ENCODE results near the gene YEATS2. TPM values are rescaled to one million over a fixed set of nuclear protein-coding genes. Genes with fewer than 3 reads are reported as not detected.

YEATS2 gene
- total and polyA plus RNA-seq, 2 donors (not counting 1 experiment from before 2014, with no cell fraction given): 25.0 to 28.7 TPM

DNA sequence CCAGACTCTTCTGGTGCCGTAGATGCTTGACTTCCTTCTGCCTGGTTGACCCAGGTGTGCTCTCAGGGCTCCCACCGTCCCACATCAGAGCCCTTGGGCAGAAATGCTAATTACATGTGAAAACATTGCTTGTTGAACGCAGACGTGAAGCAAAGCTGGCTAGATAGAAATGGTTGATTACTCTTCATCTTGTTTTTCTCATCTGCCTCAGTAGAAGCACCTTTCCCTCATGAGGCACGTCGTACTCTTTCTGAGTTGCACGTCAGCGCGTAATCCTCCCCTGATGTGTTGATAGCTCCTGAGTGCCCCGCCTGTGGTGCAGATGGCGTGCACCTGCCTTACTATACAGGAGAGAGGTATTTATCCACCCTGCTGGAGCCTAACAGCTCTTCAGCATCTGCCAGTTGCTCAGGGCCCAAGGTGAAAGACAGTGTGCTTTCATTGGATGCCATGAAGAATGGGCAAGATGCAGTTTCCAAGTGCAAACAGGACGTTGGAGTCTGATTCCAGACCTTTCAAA, 109.7 kb downstream of the YEATS2 start:
- Histone ChIP-seq H3K9ac (ENCODE audit: insufficient read depth, low read length) (no peak overlapping the region), H3K9me3 (ENCODE audit: control insufficient read depth, insufficient read depth, low read depth, low read length) (no peaks in the 10 kb centered on the region), H4K20me1 (ENCODE audit: control insufficient read depth, extremely low read depth, insufficient read depth, low read length) (no peaks in the 10 kb centered on the region), H3K79me2 (ENCODE audit: control insufficient read depth, insufficient read depth, low read length) (no peaks in the 10 kb centered on the region), H3K36me3 (ENCODE audit: control insufficient read depth, insufficient read depth, low read length) (peaks cover 17% of the 10 kb centered on the region), H3K27me3 (ENCODE audit: control insufficient read depth, insufficient read depth, low read length) (no peaks in the 10 kb centered on the region), H2AFZ (ENCODE audit: low read length) (no peak overlapping the region), H3K27ac (ENCODE audit: insufficient read depth, low read length) (no peak overlapping the region), H3K4me1 (ENCODE audit: control insufficient read depth, extremely low read depth, insufficient read depth, low read length) (no peaks in the 10 kb centered on the region), H3K4me2 (ENCODE audit: extremely low read depth, insufficient read depth, low read length) (no peak overlapping the region), H3K4me3 (replicated peaks in 1 of 4; ENCODE audit: control extremely low read depth in 1 of 4, insufficient read depth in 1 of 4, low read depth in 3 of 4, low read length in 4 of 4) (no peak overlapping the region)
- no peak for DNase-seq (ENCODE audit: low read depth in 2 of 2)
- TF ChIP-seq, protein P1, sequence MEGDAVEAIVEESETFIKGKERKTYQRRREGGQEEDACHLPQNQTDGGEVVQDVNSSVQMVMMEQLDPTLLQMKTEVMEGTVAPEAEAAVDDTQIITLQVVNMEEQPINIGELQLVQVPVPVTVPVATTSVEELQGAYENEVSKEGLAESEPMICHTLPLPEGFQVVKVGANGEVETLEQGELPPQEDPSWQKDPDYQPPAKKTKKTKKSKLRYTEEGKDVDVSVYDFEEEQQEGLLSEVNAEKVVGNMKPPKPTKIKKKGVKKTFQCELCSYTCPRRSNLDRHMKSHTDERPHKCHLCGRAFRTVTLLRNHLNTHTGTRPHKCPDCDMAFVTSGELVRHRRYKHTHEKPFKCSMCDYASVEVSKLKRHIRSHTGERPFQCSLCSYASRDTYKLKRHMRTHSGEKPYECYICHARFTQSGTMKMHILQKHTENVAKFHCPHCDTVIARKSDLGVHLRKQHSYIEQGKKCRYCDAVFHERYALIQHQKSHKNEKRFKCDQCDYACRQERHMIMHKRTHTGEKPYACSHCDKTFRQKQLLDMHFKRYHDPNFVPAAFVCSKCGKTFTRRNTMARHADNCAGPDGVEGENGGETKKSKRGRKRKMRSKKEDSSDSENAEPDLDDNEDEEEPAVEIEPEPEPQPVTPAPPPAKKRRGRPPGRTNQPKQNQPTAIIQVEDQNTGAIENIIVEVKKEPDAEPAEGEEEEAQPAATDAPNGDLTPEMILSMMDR (conservative IDR thresholded peaks at IDR 0.05 in 1 of 2, IDR thresholded peaks at IDR 0.05 in 1 of 2; ENCODE audit: low read depth in 1 of 2, low read length in 2 of 2): no peak
- TF ChIP-seq EZH2 (IDR thresholded peaks at IDR 0.05; ENCODE audit: low read length, missing control alignments): no peak

DNA sequence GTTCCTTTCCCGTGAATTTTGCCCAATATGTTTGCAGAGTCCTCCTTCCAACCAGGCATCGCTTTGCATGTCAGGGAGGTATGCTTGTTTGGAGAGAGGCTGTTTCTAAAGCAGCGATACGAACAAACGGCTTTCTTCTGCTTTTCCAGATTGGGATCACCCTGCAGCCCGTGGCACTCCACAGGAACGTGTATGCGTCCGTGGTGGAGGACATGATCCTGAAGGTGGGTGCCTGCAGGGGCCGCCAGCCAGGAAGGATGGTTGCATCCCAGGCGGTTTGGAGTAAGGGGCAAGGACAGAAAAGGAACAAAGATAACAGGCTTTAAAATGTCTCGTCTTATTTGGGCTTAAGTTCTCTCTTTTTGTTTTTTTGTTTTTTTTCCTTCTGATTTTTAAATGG, 110.3 kb downstream of the YEATS2 start:
- Histone ChIP-seq H3K9me3 (ENCODE audit: control insufficient read depth, insufficient read depth, low read depth, low read length) (no peaks in the 10 kb centered on the region), H3K36me3 (ENCODE audit: control insufficient read depth, insufficient read depth, low read length) (peaks cover 17% of the 10 kb centered on the region), H3K79me2 (ENCODE audit: control insufficient read depth, insufficient read depth, low read length) (no peaks in the 10 kb centered on the region)

GRCh38 chr3:183808355-183808754, 110.8 kb downstream of the YEATS2 start:
- Histone ChIP-seq H3K36me3 (ENCODE audit: control insufficient read depth, insufficient read depth, low read length) (peaks cover 17% of the 10 kb centered on the region), H3K27ac (ENCODE audit: insufficient read depth, low read length) (no peak overlapping the region)
- no peak for DNase-seq (ENCODE audit: low read depth in 2 of 2)

More for the DNA sequence above, 110.3 kb downstream of the YEATS2 start:
- Histone ChIP-seq H3K27ac (ENCODE audit: insufficient read depth, low read length) (no peak overlapping the region), H3K9ac (ENCODE audit: insufficient read depth, low read length) (no peak overlapping the region), H2AFZ (ENCODE audit: low read length) (no peak overlapping the region), H3K4me2 (ENCODE audit: extremely low read depth, insufficient read depth, low read length) (no peak overlapping the region), H3K27me3 (ENCODE audit: control insufficient read depth, insufficient read depth, low read length) (no peaks in the 10 kb centered on the region), H4K20me1 (ENCODE audit: control insufficient read depth, extremely low read depth, insufficient read depth, low read length) (no peaks in the 10 kb centered on the region), H3K4me1 (ENCODE audit: control insufficient read depth, extremely low read depth, insufficient read depth, low read length) (no peaks in the 10 kb centered on the region), H3K4me3 (replicated peaks in 1 of 4; ENCODE audit: control extremely low read depth in 1 of 4, insufficient read depth in 1 of 4, low read depth in 3 of 4, low read length in 4 of 4) (no peak overlapping the region)
- TF ChIP-seq, protein P1 (conservative IDR thresholded peaks at IDR 0.05 in 1 of 2, IDR thresholded peaks at IDR 0.05 in 1 of 2; ENCODE audit: low read depth in 1 of 2, low read length in 2 of 2): no peak
- TF ChIP-seq EZH2 (IDR thresholded peaks at IDR 0.05; ENCODE audit: low read length, missing control alignments): no peak
- no peak for DNase-seq (ENCODE audit: low read depth in 2 of 2)

More at GRCh38 chr3:183808355-183808754, 110.8 kb downstream of the YEATS2 start:
- Histone ChIP-seq H3K4me1 (ENCODE audit: control insufficient read depth, extremely low read depth, insufficient read depth, low read length) (no peaks in the 10 kb centered on the region), H3K9me3 (ENCODE audit: control insufficient read depth, insufficient read depth, low read depth, low read length) (no peaks in the 10 kb centered on the region), H3K9ac (ENCODE audit: insufficient read depth, low read length) (no peak overlapping the region), H3K79me2 (ENCODE audit: control insufficient read depth, insufficient read depth, low read length) (no peaks in the 10 kb centered on the region), H2AFZ (ENCODE audit: low read length) (no peak overlapping the region), H3K27me3 (ENCODE audit: control insufficient read depth, insufficient read depth, low read length) (no peaks in the 10 kb centered on the region), H4K20me1 (ENCODE audit: control insufficient read depth, extremely low read depth, insufficient read depth, low read length) (no peaks in the 10 kb centered on the region), H3K4me3 (replicated peaks in 1 of 4; ENCODE audit: control extremely low read depth in 1 of 4, insufficient read depth in 1 of 4, low read depth in 3 of 4, low read length in 4 of 4) (no peak overlapping the region), H3K4me2 (ENCODE audit: extremely low read depth, insufficient read depth, low read length) (no peak overlapping the region)
- TF ChIP-seq EZH2 (IDR thresholded peaks at IDR 0.05; ENCODE audit: low read length, missing control alignments): no peak
- TF ChIP-seq, protein P1 (conservative IDR thresholded peaks at IDR 0.05 in 1 of 2, IDR thresholded peaks at IDR 0.05 in 1 of 2; ENCODE audit: low read depth in 1 of 2, low read length in 2 of 2): no peak
